Heart right ventricle (tissue), 16 donors: ENCODE data around the gene CAPN2. TPM values are rescaled to one million over a fixed set of nuclear protein-coding genes. Genes with fewer than 3 reads are reported as not detected.
A peak's percentile ranks its signal among the peaks of the same experiment; 100 is the strongest.

Experiments
- ATAC-seq, 8 donors: fragments of 200-7000 bp; cut with Tn5 transposase; one replicate each; pipeline ENCODE4 v1.9.1; 2020; ENCODE audit warnings: mild to moderate bottlenecking in 8 of 8, moderate library complexity in 8 of 8, moderate number of reproducible peaks in 1 of 8
- DNase-seq, 2 donors: peaks; one replicate each; pipeline ENCODE4 v3.0.0-alpha.2; 2020
- H3K27ac ChIP-seq, 10 donors: fragments of 200-600 bp; sonication (generic) in 2 of 10; one replicate each; pipeline versions ENCODE4 v1.5.0 to v1.8.0; 2020 to 2022; ENCODE audit warnings: mild to moderate bottlenecking in 3 of 10
- H3K27me3 ChIP-seq, 7 donors: fragments of 200-600 bp; one replicate each; pipeline ENCODE4 v1.8.0; 2021 to 2022; ENCODE audit warnings: mild to moderate bottlenecking in 2 of 7
- H3K36me3 ChIP-seq, 9 donors: fragments of 200-600 bp; sonication (generic) in 1 of 9; one replicate each; pipeline versions ENCODE4 v1.5.0 to v1.8.0; 2020 to 2022; ENCODE audit warnings: mild to moderate bottlenecking in 2 of 9
- H3K4me1 ChIP-seq, 9 donors: fragments of 200-600 bp; sonication (generic) in 1 of 9; one replicate each; pipeline versions ENCODE4 v1.5.0 to v1.8.0; 2020 to 2022; ENCODE audit warnings: mild to moderate bottlenecking in 4 of 9
- H3K4me3 ChIP-seq, 10 donors: fragments of 200-600 bp; sonication (generic) in 2 of 10; one replicate each; pipeline versions ENCODE4 v1.5.0 to v1.8.0; 2020 to 2022; ENCODE audit warnings: mild to moderate bottlenecking in 7 of 10, moderate library complexity in 2 of 10
- H3K9me3 ChIP-seq, 11 donors: fragments of 200-600 bp in 10 of 11; sonication (generic) in 2 of 11; one replicate each; pipeline versions ENCODE4 v1.5.0 to v1.8.0; 2013 to 2022; ENCODE audit warnings: mild to moderate bottlenecking in 2 of 11, control low read depth in 1 of 11, moderate library complexity in 1 of 11
- WGBS, 2 donors: extraction: QIAGEN DNeasy Blood & Tissue Kit; methylation state at CpG; one replicate each; pipeline ENCODE4 v1.1.7; 2013; ENCODE audit warnings: inconsistent platforms in 1 of 2; 5-methylcytosine and 5-hydroxymethylcytosine counted together
- intact Hi-C, 10 donors: fragments of 100-400 bp; cut with DNase I; formaldehyde crosslinking; loops; one replicate each; pipeline versions ENCODE4 v1.11.1 to v1.14.2; 2022
- polyA plus RNA-seq, 2 donors: library from polyadenylated mRNA; stranded (reverse); fragments of 200-250 nt; gene quantifications; one replicate each; pipeline ENCODE4 v1.2.3, GENCODE V29; 2013
- total RNA-seq, 10 donors: library from RNA; stranded (reverse); fragmentation: NEBNext Ultra II Directional in 3 of 10; extraction: Animal tissue kit (Norgen Biotek cat#: 25700) in 3 of 10; gene quantifications; one replicate each; pipeline versions ENCODE4 v1.2.1 to v1.2.4, GENCODE V29; 2021 to 2023
- TF ChIP-seq, protein P1 (sequence below), 9 donors: fragments of 200-600 bp; sonication (generic) in 2 of 9; IDR thresholded peaks; one replicate each; pipeline versions ENCODE4 v1.5.0 to v1.8.0; 2021 to 2022; ENCODE audit warnings: antibody characterized with exemption in 9 of 9, mild to moderate bottlenecking in 5 of 9, moderate library complexity in 1 of 9
- donor health status: Arrhythmogenic right ventricular cardiomyopathy.
- donor health status: ischemic (EF 13 %, LVEDD 7.1; RV severe dilation, severe dysfunction).
- donor health status: healthy with polysubstance abuse.
- donor health status: DM: no; HTN: yes; CAD: no.
- donor health status: DM: no; HTN: no; CAD: no.
- donor health status: ischemic (EF 25% LVEDD 6.9; RV normal size, moderate dysfunction).
- donor health status: ischemic (EF 25% LVEDD 5.7; RV mildly dilated, moderate dysfunction).
- donor health status: healthy.
- donor health status: DM: yes; HTN: yes; CAD: no.
- donor health status: Ischemic cardiomyopathy.
- donor health status: ischemic (EF 35%, LVEDD 5.7; RV mildly dilated, moderate dysfunction).
- donor health status: nonischemic (EF 11% LVEDD 7.7; RV severe dilation, severe dysfunction).
- donor health status: DM: yes; HTN: yes; CAD: no.
- donor health status: PGD.
- donor health status: ischemic (EF 29% LVEDD 5.4; RV normal size, mild dysfunction).
- donor health status: nonischemic (EF 23%, LVEDD 6.1; RV moderate dilation, normal function).

CAPN2 gene
- total and polyA plus RNA-seq, 12 donors = 62.4 to 107 (median 77.6) TPM

DNA sequence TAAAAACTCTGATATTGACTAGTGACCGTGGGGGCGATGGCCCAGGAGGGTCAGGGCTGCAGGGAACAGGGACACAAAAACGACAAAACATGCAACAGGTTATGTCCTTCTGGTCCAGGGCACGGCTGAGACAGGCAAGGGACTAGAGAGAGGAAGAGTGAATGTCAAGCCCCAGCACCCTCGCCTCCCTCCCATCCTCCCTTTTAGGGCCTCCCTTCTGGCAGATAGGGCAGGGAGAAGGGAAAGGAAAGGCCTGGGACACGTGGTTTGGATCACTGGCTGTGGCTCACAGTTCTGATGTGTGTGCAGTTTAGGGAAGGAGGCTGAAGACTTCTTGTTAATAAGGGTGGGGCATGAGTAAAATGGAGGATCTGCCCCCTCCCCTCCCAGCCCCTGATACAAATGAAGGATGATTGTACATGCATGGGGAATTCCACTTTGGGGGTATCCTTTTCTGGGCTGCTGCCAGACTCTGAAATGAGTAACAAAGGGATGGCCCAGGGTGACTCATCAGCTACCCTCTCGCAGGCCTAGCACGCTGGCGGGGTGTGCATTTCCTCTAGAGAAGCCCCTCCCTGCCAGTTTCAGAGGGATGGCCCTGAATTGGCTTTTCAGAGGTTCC is 14.2 kb downstream of the CAPN2 start:
- Histone ChIP-seq H3K27me3 (no peaks in the 10 kb centered on the region), H3K9me3 (no peaks in the 10 kb centered on the region), H3K4me1 (peaks cover 17 to 89% (median 61%) of the 10 kb centered on the region in 9 donors), H3K36me3 (peaks cover 0 to 53% (median 13%) of the 10 kb centered on the region in 9 donors), H3K4me3 (no peak overlapping the region), H3K27ac (peak overlapping the region; percentile 6 to 85 (median 78))
- ATAC-seq = peak; percentile 86 to 91 (median 88)
- DNase-seq = peak; percentile 70 to 85
- WGBS, 2 donors = 24 to 33% methylated on average over 9 of the region's 9 CpGs
- intact Hi-C loops = no loop called here
- TF ChIP-seq, protein P1, sequence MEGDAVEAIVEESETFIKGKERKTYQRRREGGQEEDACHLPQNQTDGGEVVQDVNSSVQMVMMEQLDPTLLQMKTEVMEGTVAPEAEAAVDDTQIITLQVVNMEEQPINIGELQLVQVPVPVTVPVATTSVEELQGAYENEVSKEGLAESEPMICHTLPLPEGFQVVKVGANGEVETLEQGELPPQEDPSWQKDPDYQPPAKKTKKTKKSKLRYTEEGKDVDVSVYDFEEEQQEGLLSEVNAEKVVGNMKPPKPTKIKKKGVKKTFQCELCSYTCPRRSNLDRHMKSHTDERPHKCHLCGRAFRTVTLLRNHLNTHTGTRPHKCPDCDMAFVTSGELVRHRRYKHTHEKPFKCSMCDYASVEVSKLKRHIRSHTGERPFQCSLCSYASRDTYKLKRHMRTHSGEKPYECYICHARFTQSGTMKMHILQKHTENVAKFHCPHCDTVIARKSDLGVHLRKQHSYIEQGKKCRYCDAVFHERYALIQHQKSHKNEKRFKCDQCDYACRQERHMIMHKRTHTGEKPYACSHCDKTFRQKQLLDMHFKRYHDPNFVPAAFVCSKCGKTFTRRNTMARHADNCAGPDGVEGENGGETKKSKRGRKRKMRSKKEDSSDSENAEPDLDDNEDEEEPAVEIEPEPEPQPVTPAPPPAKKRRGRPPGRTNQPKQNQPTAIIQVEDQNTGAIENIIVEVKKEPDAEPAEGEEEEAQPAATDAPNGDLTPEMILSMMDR (IDR thresholded peaks at IDR 0.05) = no peak

DNA sequence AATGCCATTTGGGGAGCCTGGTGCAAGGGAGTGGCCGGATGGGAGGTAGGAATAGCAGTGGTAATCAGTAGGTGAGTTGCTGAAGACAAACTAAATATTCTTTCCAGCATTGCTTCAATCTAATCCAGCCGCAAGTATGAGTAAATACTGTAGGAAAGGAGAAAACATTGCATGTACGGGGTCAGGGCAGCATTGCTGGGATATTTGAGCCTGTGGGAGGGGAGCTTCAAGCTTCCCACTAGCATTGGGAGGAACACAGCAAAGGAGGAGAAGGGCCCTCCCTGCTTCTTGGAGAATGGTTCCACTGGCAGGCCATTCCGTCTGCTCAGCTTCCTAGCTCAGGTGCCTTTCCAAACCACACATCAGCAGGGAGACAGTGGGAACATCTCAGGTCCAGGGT is 15.2 kb downstream of the CAPN2 start:
- Histone ChIP-seq H3K9me3 (no peaks in the 10 kb centered on the region), H3K4me3 (no peak overlapping the region), H3K4me1 (peaks cover 20 to 93% (median 67%) of the 10 kb centered on the region in 9 donors), H3K27ac (peak overlapping the region in 8 of 10 donors; percentile 62 to 85 (median 80)), H3K36me3 (peaks cover 0 to 50% (median 13%) of the 10 kb centered on the region in 9 donors), H3K27me3 (no peaks in the 10 kb centered on the region)
- DNase-seq = no peak
- no peak for ATAC-seq
- TF ChIP-seq, protein P1 (IDR thresholded peaks at IDR 0.05) = no peak
- intact Hi-C loops = no loop called here
- 85 to 87% methylated on average over 4 of the region's 4 CpGs for WGBS, 2 donors

- no peak for ATAC-seq
These were observed 17.6 kb downstream of the CAPN2 start for GRCh38 chr1:223729906-223730305.

GRCh38 chr1:223730479-223731132 is 18.3 kb downstream of the CAPN2 start:
- H3K9me3 ChIP-seq = no peaks in the 10 kb centered on the region
- peaks cover 0 to 38% (median 0%) of the 10 kb centered on the region in 9 donors for H3K36me3 ChIP-seq
- intact Hi-C loops = no loop called here
- ATAC-seq = no peak
- no peak for DNase-seq
- no peak overlapping the region for H3K4me3 ChIP-seq
- H3K27me3 ChIP-seq = no peaks in the 10 kb centered on the region
- TF ChIP-seq, protein P1 (IDR thresholded peaks at IDR 0.05) = no peak
- peaks cover 30 to 96% (median 72%) of the 10 kb centered on the region in 9 donors for H3K4me1 ChIP-seq
- 49 to 58% methylated on average over 4 of the region's 4 CpGs for WGBS, 2 donors
- peak overlapping the region in 9 of 10 donors; percentile 8 to 85 (median 73) for H3K27ac ChIP-seq

More at GRCh38 chr1:223729906-223730305, 17.6 kb downstream of the CAPN2 start:
- intact Hi-C loops = no loop called here
- H3K36me3 ChIP-seq = peaks cover 0 to 44% (median 0%) of the 10 kb centered on the region in 9 donors
- peaks cover 30 to 96% (median 78%) of the 10 kb centered on the region in 9 donors for H3K4me1 ChIP-seq
- DNase-seq = no peak
- 83 to 85% methylated on average over 4 of the region's 4 CpGs for WGBS, 2 donors
- TF ChIP-seq, protein P1 (IDR thresholded peaks at IDR 0.05) = no peak
- no peak overlapping the region for H3K4me3 ChIP-seq
- H3K27ac ChIP-seq = peak overlapping the region in 4 of 10 donors; percentile 1 to 85 (median 77)
- no peaks in the 10 kb centered on the region for H3K9me3 ChIP-seq
- H3K27me3 ChIP-seq = no peaks in the 10 kb centered on the region
